Erythroblast (primary cell): ENCODE results near the gene DAW1.
A peak's percentile ranks its signal among the peaks of the same experiment; 100 is the strongest.

Source experiments
- DNase-seq, 2 experiments: peaks; one replicate each; lab custom pipeline; 2025; lab: John Stamatoyannopoulos, UW
- GATA1 ChIP-seq: IDR thresholded peaks from 2 replicates; pipeline ENCODE4 v1.6.1; 2011; ENCODE audit warnings: low read depth, mild to moderate bottlenecking, control low read depth, low read length, moderate library complexity
- POLR2A ChIP-seq: IDR thresholded peaks from 2 replicates; pipeline ENCODE4 v1.6.1; 2011; ENCODE audit warnings: mild to moderate bottlenecking, low read length

The DAW1 gene

GRCh38 chr2:227876300-227876801, 4.9 kb downstream of the DAW1 start:
- TF ChIP-seq GATA1, result no peak
- TF ChIP-seq POLR2A, result no peak
- no peak for DNase-seq

GRCh38 chr2:227877421-227878310, 6.2 kb downstream of the DAW1 start:
- no peak for TF ChIP-seq GATA1
- TF ChIP-seq POLR2A, result no peak
- no peak for DNase-seq

GRCh38 chr2:227880460-227880859, 9.0 kb downstream of the DAW1 start:
- no peak for DNase-seq
- no peak for TF ChIP-seq POLR2A
- no peak for TF ChIP-seq GATA1

- TF ChIP-seq GATA1 (no peak), POLR2A (no peak)
- no peak for DNase-seq
These were observed 10.6 kb downstream of the DAW1 start for GRCh38 chr2:227881866-227882517.

GRCh38 chr2:227884511-227884947, 13.1 kb downstream of the DAW1 start:
- TF ChIP-seq GATA1, result no peak
- TF ChIP-seq POLR2A, result no peak
- DNase-seq, result peak; percentile 46 to 72

GRCh38 chr2:227886149-227886548, 14.7 kb downstream of the DAW1 start:
- TF ChIP-seq POLR2A (no peak), GATA1 (no peak)
- no peak for DNase-seq

GRCh38 chr2:227888289-227888688, 16.9 kb downstream of the DAW1 start:
- DNase-seq, result no peak
- TF ChIP-seq POLR2A, result no peak
- TF ChIP-seq GATA1, result no peak

- TF ChIP-seq GATA1 (no peak), POLR2A (no peak)
- no peak for DNase-seq
These were observed 17.9 kb downstream of the DAW1 start for GRCh38 chr2:227889336-227889735.

- DNase-seq, result peak; percentile 31 to 72
These were observed 19.2 kb downstream of the DAW1 start for GRCh38 chr2:227890495-227891079.

GRCh38 chr2:227891673-227892072, 20.2 kb downstream of the DAW1 start:
- no peak for TF ChIP-seq GATA1
- TF ChIP-seq POLR2A, result no peak
- no peak for DNase-seq

More at GRCh38 chr2:227890495-227891079, 19.2 kb downstream of the DAW1 start:
- TF ChIP-seq GATA1, result no peak
- no peak for TF ChIP-seq POLR2A

- no peak for TF ChIP-seq POLR2A
- no peak for TF ChIP-seq GATA1
- no peak for DNase-seq
These were observed 31.9 kb downstream of the DAW1 start for GRCh38 chr2:227903381-227903780.

- TF ChIP-seq POLR2A (no peak), GATA1 (no peak)
- no peak for DNase-seq
These were observed 35.6 kb downstream of the DAW1 start for GRCh38 chr2:227906991-227907390.

- no peak for DNase-seq
- no peak for TF ChIP-seq GATA1
- TF ChIP-seq POLR2A, result no peak
These were observed 37.0 kb downstream of the DAW1 start for GRCh38 chr2:227908266-227909054.

GRCh38 chr2:227914362-227914761, 42.9 kb downstream of the DAW1 start:
- TF ChIP-seq GATA1 (no peak), POLR2A (no peak)

More at GRCh38 chr2:227914362-227914761, 42.9 kb downstream of the DAW1 start:
- DNase-seq, result no peak
